Left lung (tissue), 10 donors: ENCODE data around the gene HEPN1. TPM values are rescaled to one million over a fixed set of nuclear protein-coding genes. Genes with fewer than 3 reads are reported as not detected.
A peak's percentile ranks its signal among the peaks of the same experiment; 100 is the strongest.

Experiments used
- ATAC-seq: fragments of 200-7000 bp; cut with Tn5 transposase; one replicate; pipeline ENCODE4 v1.9.1; 2020; ENCODE audit warnings: moderate library complexity
- DNase-seq, 4 donors: peaks; one replicate each; pipeline ENCODE4 v3.0.0-alpha.2; 2013 to 2020
- H3K27ac ChIP-seq, 2 donors: fragments of 200-600 bp; sonication (generic) in 1 of 2; one replicate each; pipeline versions ENCODE4 v1.5.0 to v1.8.0; 2020 to 2021
- H3K27me3 ChIP-seq, 2 donors: fragments of 200-600 bp; sonication (generic) in 1 of 2; one replicate each; pipeline versions ENCODE4 v1.5.0 to v1.8.0; 2020 to 2021
- H3K36me3 ChIP-seq, 2 donors: fragments of 200-600 bp; sonication (generic) in 1 of 2; one replicate each; pipeline versions ENCODE4 v1.5.0 to v1.8.0; 2020 to 2021
- H3K4me1 ChIP-seq, 2 donors: fragments of 200-600 bp; one replicate each; pipeline ENCODE4 v1.8.0; 2021
- H3K4me3 ChIP-seq, 2 donors: fragments of 200-600 bp; sonication (generic) in 1 of 2; one replicate each; pipeline versions ENCODE4 v1.5.0 to v1.8.0; 2020 to 2021; ENCODE audit warnings: mild to moderate bottlenecking in 1 of 2
- H3K9me3 ChIP-seq, 2 donors: fragments of 200-600 bp; sonication (generic) in 1 of 2; one replicate each; pipeline versions ENCODE4 v1.5.0 to v1.8.0; 2020 to 2021
- CTCF ChIP-seq, 2 donors: fragments of 200-600 bp; sonication (generic) in 1 of 2; IDR thresholded peaks; one replicate each; pipeline versions ENCODE4 v1.5.0 to v1.8.0; 2021; ENCODE audit warnings: antibody characterized with exemption in 2 of 2
- intact Hi-C, 2 donors: fragments of 100-400 bp; cut with DNase I; formaldehyde crosslinking; loops; one replicate each; pipeline versions ENCODE4 v1.11.2 to v1.14.2; 2022
- polyA plus RNA-seq, 6 donors: library from polyadenylated mRNA; unstranded; fragments of 120-200 nt; gene quantifications; one replicate each; pipeline ENCODE4 v1.2.1, GENCODE V29; 2013; ENCODE audit not compliant: insufficient read length in 6 of 6
- total RNA-seq, 2 donors: library from RNA; stranded (reverse); fragmentation: NEBNext Ultra II Directional; extraction: Animal tissue kit (Norgen Biotek cat#: 25700); gene quantifications; one replicate each; pipeline ENCODE4 v1.2.1, GENCODE V29; 2021
- donor health status: DM: no; HTN: yes; CAD: no.
- donor health status: DM: no; HTN: no; CAD: no.

HEPN1 gene
- total and polyA plus RNA-seq, 8 donors, result 0.15 TPM; not detected in 7

- DNase-seq, result no peak
- intact Hi-C loops, result no loop called here
Observed at GRCh38 chr11:124879493-124880289, 39.4 kb upstream of the HEPN1 start.

GRCh38 chr11:124880290-124880611 is 38.8 kb upstream of the HEPN1 start:
- intact Hi-C loops, result no loop called here
- no peak overlapping the region for H3K27ac ChIP-seq
- DNase-seq, result no peak

More at GRCh38 chr11:124879493-124880289, 39.4 kb upstream of the HEPN1 start:
- no peak for ATAC-seq
- no peaks in the 10 kb centered on the region for H3K9me3 ChIP-seq
- H3K36me3 ChIP-seq, result no peaks in the 10 kb centered on the region
- peaks cover 0 to 32% of the 10 kb centered on the region in 2 donors for H3K27me3 ChIP-seq
- no peak overlapping the region for H3K4me3 ChIP-seq
- no peak for TF ChIP-seq CTCF (IDR thresholded peaks at IDR 0.05)
- H3K27ac ChIP-seq, result no peak overlapping the region
- H3K4me1 ChIP-seq, result peaks cover 11 to 26% of the 10 kb centered on the region in 2 donors

DNA sequence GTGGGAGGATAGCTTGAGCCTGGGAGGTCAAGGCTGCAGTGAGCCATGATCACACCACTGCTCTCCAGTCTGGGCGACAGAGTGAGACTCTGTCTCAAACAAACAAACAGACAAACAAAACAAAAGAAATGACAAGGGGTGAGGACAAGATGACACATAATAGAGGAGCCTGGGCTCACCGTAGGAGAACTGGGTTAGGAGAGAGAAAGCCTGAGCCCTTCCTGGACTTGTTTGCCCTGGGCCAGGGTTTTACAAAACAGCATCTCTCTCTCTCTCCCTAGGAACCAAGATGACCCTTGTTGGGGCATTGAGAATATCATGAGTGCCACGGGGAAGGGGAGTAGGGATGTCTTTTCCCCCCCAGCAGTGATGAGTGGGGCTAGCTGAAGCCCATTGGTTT is 38.1 kb upstream of the HEPN1 start:
- Histone ChIP-seq H3K36me3 (no peaks in the 10 kb centered on the region), H3K9me3 (no peaks in the 10 kb centered on the region), H3K27me3 (peaks cover 0 to 19% of the 10 kb centered on the region in 2 donors), H3K4me3 (no peak overlapping the region), H3K27ac (no peak overlapping the region), H3K4me1 (peaks cover 8 to 26% of the 10 kb centered on the region in 2 donors)
- no peak for DNase-seq
- no peak for TF ChIP-seq CTCF (IDR thresholded peaks at IDR 0.05)
- ATAC-seq, result no peak
- intact Hi-C loops, result no loop called here

More at GRCh38 chr11:124880290-124880611, 38.8 kb upstream of the HEPN1 start:
- TF ChIP-seq CTCF (IDR thresholded peaks at IDR 0.05), result no peak
- H3K4me1 ChIP-seq, result peaks cover 11 to 31% of the 10 kb centered on the region in 2 donors
- no peak for ATAC-seq
- no peaks in the 10 kb centered on the region for H3K36me3 ChIP-seq
- H3K27me3 ChIP-seq, result peaks cover 0 to 26% of the 10 kb centered on the region in 2 donors
- H3K9me3 ChIP-seq, result no peaks in the 10 kb centered on the region
- no peak overlapping the region for H3K4me3 ChIP-seq

- Histone ChIP-seq H3K9me3 (no peaks in the 10 kb centered on the region), H3K27ac (peak overlapping the region in 1 of 2 donors; percentile 55), H3K4me1 (peaks cover 0 to 15% of the 10 kb centered on the region in 2 donors), H3K4me3 (no peak overlapping the region), H3K27me3 (peaks cover 0 to 6% of the 10 kb centered on the region in 2 donors), H3K36me3 (no peaks in the 10 kb centered on the region)
- no peak for TF ChIP-seq CTCF (IDR thresholded peaks at IDR 0.05)
- intact Hi-C loops, result no loop called here
- ATAC-seq (no peak), DNase-seq (no peak)
Observed at GRCh38 chr11:124882339-124883071, 36.5 kb upstream of the HEPN1 start.

GRCh38 chr11:124884340-124884739 is 34.7 kb upstream of the HEPN1 start:
- Histone ChIP-seq H3K27me3 (no peaks in the 10 kb centered on the region), H3K36me3 (no peaks in the 10 kb centered on the region), H3K4me3 (no peak overlapping the region), H3K9me3 (no peaks in the 10 kb centered on the region), H3K4me1 (peaks cover 0 to 14% of the 10 kb centered on the region in 2 donors), H3K27ac (no peak overlapping the region)
- ATAC-seq, result no peak
- intact Hi-C loops, result no loop called here
- no peak for TF ChIP-seq CTCF (IDR thresholded peaks at IDR 0.05)
- DNase-seq, result no peak
